Stimulated activated CD4-positive, alpha-beta T cell treated with anti-CD3 and anti-CD28 coated beads, Interleukin-4, amount 100 ng/mL, for 24 hours (primary cell): ENCODE measurements around the gene IGSF9B.

ENCODE experiments used
- DNase-seq: peaks from one replicate; pipeline ENCODE4 v3.0.0-alpha.2; 2020

Gene IGSF9B

GRCh38 chr11:133984828-133985227, 28.1 kb upstream of the IGSF9B start:
- DNase-seq, result no peak

- DNase-seq, result no peak
Measured at GRCh38 chr11:133983660-133984316, 27.0 kb upstream of the IGSF9B start.

- no peak for DNase-seq
Measured at GRCh38 chr11:133982876-133983275, 26.1 kb upstream of the IGSF9B start.

GRCh38 chr11:133982151-133982550, 25.4 kb upstream of the IGSF9B start:
- no peak for DNase-seq

GRCh38 chr11:133981156-133981555, 24.4 kb upstream of the IGSF9B start:
- DNase-seq, result no peak

GRCh38 chr11:133980665-133981064, 23.9 kb upstream of the IGSF9B start:
- no peak for DNase-seq

GRCh38 chr11:133978794-133979193, 22.0 kb upstream of the IGSF9B start:
- no peak for DNase-seq

- DNase-seq, result no peak
Measured at GRCh38 chr11:133977067-133977677, 20.4 kb upstream of the IGSF9B start.

GRCh38 chr11:133975488-133975849, 18.7 kb upstream of the IGSF9B start:
- DNase-seq, result no peak

- no peak for DNase-seq
Measured at GRCh38 chr11:133974836-133975487, 18.2 kb upstream of the IGSF9B start.

- no peak for DNase-seq
Measured at GRCh38 chr11:133971881-133972280, 15.1 kb upstream of the IGSF9B start.

- DNase-seq, result no peak
Measured at GRCh38 chr11:133969112-133969511, 12.3 kb upstream of the IGSF9B start.

- no peak for DNase-seq
Measured at GRCh38 chr11:133968300-133968699, 11.5 kb upstream of the IGSF9B start.

GRCh38 chr11:133967599-133968238, 11.0 kb upstream of the IGSF9B start:
- DNase-seq, result no peak

GRCh38 chr11:133966921-133967598, 10.3 kb upstream of the IGSF9B start:
- peak; percentile 76 for DNase-seq

- DNase-seq, result no peak
Measured at GRCh38 chr11:133966172-133966651, 9.4 kb upstream of the IGSF9B start.

GRCh38 chr11:133965031-133965601, 8.3 kb upstream of the IGSF9B start:
- no peak for DNase-seq

- no peak for DNase-seq
Measured at GRCh38 chr11:133964356-133964755, 7.6 kb upstream of the IGSF9B start.

- no peak for DNase-seq
Measured at GRCh38 chr11:133961890-133962289, 5.1 kb upstream of the IGSF9B start.

GRCh38 chr11:133957900-133958299, 1.1 kb upstream of the IGSF9B start:
- DNase-seq, result no peak

- no peak for DNase-seq
Measured at GRCh38 chr11:133955945-133956421, 785 bp downstream of the IGSF9B start.

GRCh38 chr11:133955081-133955891, 1.5 kb downstream of the IGSF9B start:
- DNase-seq, result peak; percentile 37
